ENCODE measurements around the gene TRAPPC11. TPM values are rescaled to one million over a fixed set of nuclear protein-coding genes. Genes with fewer than 3 reads are reported as not detected.

TRAPPC11 gene
- total RNA-seq, 6 experiments from 2014 or later = 14.3 to 30.8 (median 16.0) TPM

DNA sequence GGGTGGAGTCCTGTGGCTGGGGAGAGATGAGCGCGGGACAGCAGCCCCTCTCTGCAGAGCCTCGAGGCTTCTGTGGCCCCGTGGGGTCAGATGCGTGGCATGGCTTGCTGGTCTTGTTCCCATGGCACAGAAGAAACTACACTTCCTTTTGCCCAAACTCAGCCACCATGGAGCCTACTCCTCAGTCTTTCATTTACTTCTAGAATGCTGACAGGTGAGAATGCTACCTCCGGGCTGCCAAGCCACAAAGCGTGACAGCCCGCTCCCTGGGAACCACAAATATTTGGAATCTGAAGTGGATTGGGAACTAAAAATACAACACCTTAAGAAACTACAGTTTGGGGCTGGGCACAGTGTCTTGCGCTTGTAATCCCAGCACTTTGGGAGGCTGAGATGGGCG lies 98.0 kb downstream of the TRAPPC11 start:
- Histone ChIP-seq H3K36me3 (no peaks in the 10 kb centered on the region), H3K4me1 (no peaks in the 10 kb centered on the region), H3K27me3 (no peaks in the 10 kb centered on the region), H3K4me3 (no peak overlapping the region), H3K27ac (no peak overlapping the region), H3K9me3 (no peaks in the 10 kb centered on the region)
- DNase-seq = no peak
- intact Hi-C loops (cut with DNase I) = no loop called here
- WGBS (ENCODE audit: insufficient coverage, low coverage, low lambda C conversion rate, missing lambda C conversion rate) = 96% methylated on average over 4 of the region's 10 CpGs
- no peak for TF ChIP-seq POLR2A (IDR thresholded peaks at IDR 0.05)
- TF ChIP-seq, protein P1, sequence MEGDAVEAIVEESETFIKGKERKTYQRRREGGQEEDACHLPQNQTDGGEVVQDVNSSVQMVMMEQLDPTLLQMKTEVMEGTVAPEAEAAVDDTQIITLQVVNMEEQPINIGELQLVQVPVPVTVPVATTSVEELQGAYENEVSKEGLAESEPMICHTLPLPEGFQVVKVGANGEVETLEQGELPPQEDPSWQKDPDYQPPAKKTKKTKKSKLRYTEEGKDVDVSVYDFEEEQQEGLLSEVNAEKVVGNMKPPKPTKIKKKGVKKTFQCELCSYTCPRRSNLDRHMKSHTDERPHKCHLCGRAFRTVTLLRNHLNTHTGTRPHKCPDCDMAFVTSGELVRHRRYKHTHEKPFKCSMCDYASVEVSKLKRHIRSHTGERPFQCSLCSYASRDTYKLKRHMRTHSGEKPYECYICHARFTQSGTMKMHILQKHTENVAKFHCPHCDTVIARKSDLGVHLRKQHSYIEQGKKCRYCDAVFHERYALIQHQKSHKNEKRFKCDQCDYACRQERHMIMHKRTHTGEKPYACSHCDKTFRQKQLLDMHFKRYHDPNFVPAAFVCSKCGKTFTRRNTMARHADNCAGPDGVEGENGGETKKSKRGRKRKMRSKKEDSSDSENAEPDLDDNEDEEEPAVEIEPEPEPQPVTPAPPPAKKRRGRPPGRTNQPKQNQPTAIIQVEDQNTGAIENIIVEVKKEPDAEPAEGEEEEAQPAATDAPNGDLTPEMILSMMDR (IDR thresholded peaks at IDR 0.05) = no peak
- no peak for ATAC-seq

DNA sequence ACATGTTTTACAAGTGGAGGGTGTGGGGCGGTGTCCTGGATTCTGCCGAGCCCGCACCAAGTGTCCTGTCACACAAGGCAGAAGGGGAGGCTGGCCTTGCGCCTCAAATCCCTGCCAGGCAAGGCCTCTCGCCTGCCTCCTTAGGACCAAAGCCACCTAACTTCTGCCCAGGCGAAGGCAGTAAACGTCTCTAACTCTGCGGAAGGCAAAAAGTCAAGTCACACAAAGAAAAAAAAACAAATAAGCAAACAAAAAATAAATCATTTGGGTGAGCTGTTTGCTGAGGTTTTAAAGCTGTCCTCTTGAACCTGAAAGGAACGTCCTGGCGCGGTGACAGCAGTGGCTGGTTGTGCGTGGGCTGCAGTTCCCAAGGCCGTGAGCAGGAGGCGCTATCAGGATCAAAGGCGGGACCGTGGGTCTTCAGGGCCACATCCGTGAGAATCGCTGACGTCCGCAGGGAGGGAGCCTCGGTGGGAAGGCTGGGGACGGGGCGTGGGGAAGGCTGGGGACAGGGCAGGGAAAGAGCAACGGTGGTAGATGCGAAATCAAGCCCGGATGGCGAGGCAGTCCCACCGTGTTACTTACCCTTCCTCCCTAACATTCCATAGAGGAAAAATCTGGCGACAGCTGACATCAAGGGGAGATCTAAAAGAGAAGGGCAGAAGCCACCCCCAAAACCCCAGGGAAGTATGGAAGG lies 99.1 kb downstream of the TRAPPC11 start:
- no peaks in the 10 kb centered on the region for H3K9me3 ChIP-seq
- 39% methylated on average over 24 of the region's 29 CpGs for WGBS (ENCODE audit: insufficient coverage, low coverage, low lambda C conversion rate, missing lambda C conversion rate)
- TF ChIP-seq, protein P1 (IDR thresholded peaks at IDR 0.05) = peak in 2 of 4 donors; percentile 20 to 30
- TF ChIP-seq POLR2A (IDR thresholded peaks at IDR 0.05) = no peak
- intact Hi-C loops (cut with DNase I) = no loop called here
- peak; percentile 50 to 75 (median 60) for ATAC-seq
- H3K36me3 ChIP-seq = no peaks in the 10 kb centered on the region
- no peaks in the 10 kb centered on the region for H3K27me3 ChIP-seq
- no peak overlapping the region for H3K4me3 ChIP-seq
- peak; percentile 38 to 56 (median 50) for DNase-seq
- H3K4me1 ChIP-seq = no peaks in the 10 kb centered on the region
- H3K27ac ChIP-seq = peak overlapping the region in 2 of 3 donors; percentile 1 to 10

DNA sequence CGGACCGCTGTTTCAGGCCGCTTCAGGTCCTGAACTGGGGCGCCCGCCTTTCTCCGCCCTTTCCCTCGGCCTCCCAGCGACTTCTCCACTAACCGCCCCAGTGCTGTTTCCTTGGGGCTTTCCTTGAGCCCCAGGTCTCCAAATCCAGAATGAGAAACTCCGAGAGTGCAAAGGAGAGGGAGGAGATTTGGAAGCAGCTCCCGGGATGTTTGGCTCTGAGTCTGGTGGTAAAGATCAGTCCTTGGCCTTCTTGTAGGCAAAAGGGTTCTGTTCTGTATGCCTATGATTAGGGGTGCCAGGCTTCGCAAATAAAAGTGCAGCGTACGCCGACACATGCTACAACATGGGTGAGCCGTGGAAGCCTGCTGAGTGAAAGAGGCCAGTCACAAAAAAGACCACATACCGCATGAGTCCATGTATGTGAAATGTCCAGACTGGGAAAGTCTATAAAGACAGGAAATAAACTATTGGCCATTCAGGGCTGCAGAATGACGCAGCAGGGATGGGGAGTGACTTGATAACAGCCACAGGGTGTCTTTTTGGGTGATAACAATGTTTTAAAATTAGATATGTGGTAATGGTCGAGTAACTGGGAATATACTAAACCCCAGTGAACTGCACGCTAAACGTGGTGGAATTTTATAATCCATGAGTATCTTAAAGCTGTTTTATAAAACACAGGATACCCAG lies 99.8 kb downstream of the TRAPPC11 start:
- no peak overlapping the region for H3K4me3 ChIP-seq
- WGBS (ENCODE audit: insufficient coverage, low coverage, low lambda C conversion rate, missing lambda C conversion rate) = 86% methylated on average over 19 of the region's 21 CpGs
- no peaks in the 10 kb centered on the region for H3K27me3 ChIP-seq
- DNase-seq (no peak), ATAC-seq (peak in 3 of 4 donors; percentile 11 to 33 (median 23))
- H3K27ac ChIP-seq = peak overlapping the region in 2 of 3 donors; percentile 1 to 10
- H3K4me1 ChIP-seq = no peaks in the 10 kb centered on the region
- no peak for TF ChIP-seq POLR2A (IDR thresholded peaks at IDR 0.05)
- TF ChIP-seq, protein P1 (IDR thresholded peaks at IDR 0.05) = no peak
- H3K9me3 ChIP-seq = no peaks in the 10 kb centered on the region
- no peaks in the 10 kb centered on the region for H3K36me3 ChIP-seq
- intact Hi-C loops (cut with DNase I) = no loop called here

DNA sequence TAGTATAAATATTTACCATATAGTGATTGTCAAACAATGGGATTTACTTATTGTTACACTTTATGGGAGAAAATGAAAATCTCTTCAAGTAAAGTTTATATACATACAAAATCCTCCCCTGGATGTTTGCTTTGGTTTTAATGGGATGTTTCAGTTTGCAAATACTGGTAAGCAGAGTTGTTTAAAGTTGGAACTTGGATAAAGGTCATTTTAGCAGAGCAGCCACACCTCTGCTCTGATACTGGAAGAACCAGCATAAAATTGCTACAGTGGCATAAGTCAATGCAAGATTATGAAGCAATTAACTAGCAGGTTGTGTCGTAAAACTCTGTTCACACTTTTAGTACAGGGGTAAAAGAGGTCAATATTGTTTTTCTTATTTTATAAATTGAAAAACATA lies 101.2 kb downstream of the TRAPPC11 start:
- DNase-seq = no peak
- intact Hi-C loops (cut with DNase I) = no loop called here
- Histone ChIP-seq H3K27me3 (no peaks in the 10 kb centered on the region), H3K9me3 (no peaks in the 10 kb centered on the region), H3K27ac (no peak overlapping the region), H3K4me1 (no peaks in the 10 kb centered on the region), H3K4me3 (no peak overlapping the region), H3K36me3 (no peaks in the 10 kb centered on the region)
- TF ChIP-seq POLR2A (IDR thresholded peaks at IDR 0.05) = no peak
- TF ChIP-seq, protein P1 (IDR thresholded peaks at IDR 0.05) = no peak
- peak; percentile 42 to 61 (median 50) for ATAC-seq
- WGBS (ENCODE audit: insufficient coverage, low coverage, low lambda C conversion rate, missing lambda C conversion rate) = 29% methylated on average over 1 of the region's 1 CpG

Small RNA genes within 50 kb of the gene (small RNA-seq; reads per million reads assigned to genes)
- gene RNU6-1053P (0 reads per million in 2 experiments), gene RNU6-335P (0 reads per million in 2 experiments), gene RNU6-479P (0 reads per million in 2 experiments)

Other genes with a start within 250 kb of the TRAPPC11 start
- 10 to 100 TPM in 1 of 6 experiments, 1 to 10 TPM in 5; 5.6 to 10.6 (median 6.8) TPM for gene CDKN2AIP, start 214.7 kb upstream of the TRAPPC11 start, total RNA-seq
- gene ING2, start 154.2 kb upstream of the TRAPPC11 start, total RNA-seq = 1 to 10 TPM; 3.5 to 7.3 (median 5.6) TPM
- gene RWDD4, start 108 bp upstream of the TRAPPC11 start, total RNA-seq = 10 to 100 TPM in 1 of 6 experiments, 1 to 10 TPM in 5; 8.4 to 10.4 (median 8.5) TPM
- 1 to 10 TPM; 1.9 to 5.1 (median 3.2) TPM for gene STOX2, start 246.0 kb downstream of the TRAPPC11 start, total RNA-seq

All from right lobe of liver (tissue), 6 donors.